HK-2 (cell line): ENCODE results near the gene CLIC1.

Experiments used
- DNase-seq: peaks from one replicate; pipeline ENCODE4 v3.0.0-alpha.2; 2018; ENCODE audit not compliant: unreplicated experiment

The CLIC1 gene

GRCh38 chr6:31768363-31769257 lies 32.3 kb upstream of the CLIC1 start:
- no peak for DNase-seq

GRCh38 chr6:31767096-31767645 lies 30.8 kb upstream of the CLIC1 start:
- DNase-seq = no peak

DNA sequence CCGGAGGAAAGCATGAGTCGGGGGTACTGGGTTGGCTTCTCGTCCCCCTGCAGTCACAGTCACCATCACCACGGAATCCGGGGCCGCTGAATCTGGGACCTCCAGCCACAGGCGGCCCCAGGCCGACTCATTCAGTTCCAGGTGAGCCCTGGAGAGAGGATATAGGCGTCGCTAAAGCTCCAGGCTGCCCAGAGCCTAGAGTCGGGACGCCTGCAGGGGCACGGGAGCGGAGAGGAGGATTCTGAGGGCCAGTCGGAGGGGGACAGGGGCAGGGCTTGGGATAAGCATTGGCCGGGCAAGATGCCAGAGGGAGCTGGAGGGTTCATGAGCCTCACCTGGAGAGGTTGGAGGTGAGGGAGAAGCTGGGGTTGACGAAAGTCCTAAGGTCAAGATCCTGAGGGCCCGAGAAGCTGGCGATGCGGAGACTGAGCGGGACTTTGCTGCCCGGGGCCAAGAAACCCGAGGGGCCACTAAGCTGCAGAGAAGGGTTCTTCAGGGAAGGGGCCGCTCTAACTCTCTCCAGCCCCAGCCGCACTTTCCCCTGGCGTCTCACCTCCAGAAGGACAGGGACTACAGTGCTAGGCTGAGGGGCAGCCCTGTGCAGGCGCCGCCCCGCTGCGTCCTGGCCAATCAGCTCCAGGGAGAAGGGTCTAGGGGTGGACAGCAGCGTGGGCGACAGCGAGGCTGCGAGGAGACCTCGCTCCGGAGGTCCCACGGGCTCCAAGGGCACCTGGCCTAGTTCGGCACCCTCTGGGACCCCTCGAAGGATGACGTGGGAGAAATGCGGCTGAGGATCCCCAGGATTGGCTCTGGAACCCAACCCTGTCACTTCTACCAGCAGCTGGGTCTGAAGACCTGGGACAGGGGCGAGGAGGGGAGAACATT lies 29.8 kb upstream of the CLIC1 start:
- no peak for DNase-seq

DNA sequence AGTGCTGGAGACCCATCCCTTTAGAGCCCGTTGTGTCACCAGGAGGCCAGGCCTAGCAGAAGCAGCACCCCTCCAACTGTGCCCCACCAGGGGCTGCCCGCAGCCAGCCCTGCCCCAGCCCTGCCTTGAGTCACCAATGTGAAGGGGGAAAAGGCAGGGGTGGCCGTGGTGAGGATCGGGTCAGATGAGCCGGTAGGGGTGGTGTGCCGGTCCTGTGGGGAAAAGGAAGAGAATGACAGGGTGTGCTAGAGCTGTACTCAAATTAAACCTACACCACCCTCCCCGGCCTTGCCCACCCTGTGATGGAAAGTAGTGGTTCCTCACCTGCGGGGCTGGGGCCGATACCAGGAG lies 29.2 kb upstream of the CLIC1 start:
- no peak for DNase-seq

DNA sequence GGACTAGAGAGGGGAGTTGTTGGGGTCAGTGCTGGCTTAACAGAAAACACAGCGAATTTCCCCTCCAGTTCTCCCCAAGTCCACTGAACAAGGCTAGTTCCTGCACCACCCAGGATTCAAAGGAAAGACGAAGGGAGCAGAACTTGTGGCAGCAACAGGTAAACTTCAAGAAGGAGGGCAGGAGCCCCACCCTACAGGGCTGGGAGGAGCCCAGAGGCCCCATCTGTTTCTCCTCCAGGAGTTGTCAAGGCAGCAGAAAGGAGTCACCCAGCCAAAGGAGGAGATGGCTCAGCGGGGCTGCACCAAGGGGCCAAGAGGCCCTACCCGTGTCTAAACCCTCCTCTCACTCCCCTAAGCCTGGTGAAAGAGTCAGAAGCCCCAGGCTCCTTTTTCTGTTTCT lies 27.9 kb upstream of the CLIC1 start:
- DNase-seq = no peak

DNA sequence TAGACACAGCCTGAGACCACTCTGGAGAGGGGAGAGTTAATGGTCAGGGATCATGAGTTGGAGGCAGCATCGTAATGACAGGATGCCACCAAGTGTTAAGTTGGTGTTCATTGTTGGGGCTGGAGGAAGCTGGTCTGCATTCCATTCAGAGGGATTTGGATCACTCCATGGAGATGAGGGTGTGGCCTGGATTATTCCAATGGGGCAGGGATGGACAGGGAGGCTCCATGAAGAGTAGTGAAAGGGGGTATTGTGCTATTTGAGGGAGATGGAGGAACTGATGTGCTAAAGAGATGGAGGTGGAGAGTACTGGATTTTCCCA lies 27.2 kb upstream of the CLIC1 start:
- no peak for DNase-seq

GRCh38 chr6:31762878-31763618 lies 26.7 kb upstream of the CLIC1 start:
- no peak for DNase-seq

- DNase-seq = no peak
Measured at GRCh38 chr6:31762356-31762755, 26.0 kb upstream of the CLIC1 start, which contains the start of gene SAPCD1. SAPCD1 (plus strand) TSS chr6:31762656; CDS start chr6:31763055, 399 bp downstream.

- no peak for DNase-seq
Measured at GRCh38 chr6:31761343-31761742, 25.0 kb upstream of the CLIC1 start.

DNA sequence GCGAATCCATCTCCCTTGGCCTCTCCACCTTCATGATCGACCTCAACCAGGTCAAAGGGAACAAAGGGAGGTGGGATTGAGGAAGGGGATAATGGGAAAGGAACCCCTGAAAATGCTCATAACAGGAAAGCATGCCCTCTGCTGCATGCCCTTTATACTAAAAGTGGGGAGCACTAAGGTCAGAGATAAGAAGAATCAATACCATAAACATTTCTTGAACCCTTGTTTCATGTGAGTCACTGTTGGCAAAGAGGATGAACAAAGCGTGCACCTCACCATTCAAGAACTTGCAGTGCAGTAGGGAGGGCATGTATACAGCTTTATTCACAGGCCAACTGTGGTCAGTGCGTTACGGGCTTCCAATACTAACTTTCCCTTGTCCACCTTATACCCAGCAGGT lies 24.5 kb upstream of the CLIC1 start:
- DNase-seq = no peak

- no peak for DNase-seq
Measured at GRCh38 chr6:31758281-31758680, 22.0 kb upstream of the CLIC1 start.

DNA sequence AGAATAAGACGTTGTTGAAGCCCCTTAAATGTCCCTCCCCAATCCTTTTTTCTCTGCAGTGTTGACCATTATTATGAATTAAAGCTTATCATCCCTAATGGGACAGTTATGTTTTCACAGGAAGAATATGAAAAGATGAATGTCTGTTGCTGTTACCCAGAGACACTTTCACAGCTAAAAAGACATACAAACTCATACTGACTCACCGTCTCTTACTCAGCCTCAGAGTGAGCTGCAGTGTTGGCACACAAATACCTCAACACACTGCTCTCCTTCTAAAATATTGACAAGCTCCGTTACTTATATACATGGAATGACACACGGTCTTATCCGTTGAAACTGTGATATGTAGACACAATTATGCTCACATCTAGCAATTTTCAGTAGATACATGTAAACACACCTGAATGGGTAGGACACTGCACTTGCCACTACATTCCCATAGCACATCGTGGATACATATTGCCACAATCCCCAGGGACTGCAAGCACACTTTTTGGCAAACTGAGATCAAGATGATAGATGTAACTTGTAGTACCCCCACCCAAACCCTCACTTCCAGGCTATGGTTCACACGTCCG lies 16.5 kb upstream of the CLIC1 start:
- DNase-seq = no peak

- DNase-seq = no peak
Measured at GRCh38 chr6:31750411-31751022, 14.2 kb upstream of the CLIC1 start.

GRCh38 chr6:31749301-31750036 lies 13.1 kb upstream of the CLIC1 start:
- DNase-seq = no peak

- no peak for DNase-seq
Measured at GRCh38 chr6:31744422-31744821, 8.1 kb upstream of the CLIC1 start.

DNA sequence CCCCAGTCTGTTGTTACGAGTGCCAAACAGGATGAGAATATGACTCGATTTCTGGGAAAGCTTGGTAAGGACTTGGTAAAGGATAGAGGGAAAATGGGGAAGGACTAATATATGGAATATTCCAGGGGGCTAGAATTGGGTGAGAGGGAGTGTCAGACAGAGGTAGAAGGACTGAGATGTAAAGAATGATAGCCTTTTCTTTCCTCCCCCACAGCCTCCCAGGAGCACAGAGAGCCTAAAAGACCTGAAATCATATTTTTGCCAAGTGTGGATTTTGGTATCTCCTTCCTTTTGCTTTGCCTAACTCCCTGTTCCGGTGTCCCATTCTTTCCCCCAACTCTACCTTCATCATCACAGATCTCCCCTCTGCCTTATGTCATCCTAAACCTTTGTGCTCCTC lies 6.6 kb upstream of the CLIC1 start:
- DNase-seq = no peak

- DNase-seq = no peak
Measured at GRCh38 chr6:31741815-31742214, 5.5 kb upstream of the CLIC1 start.

DNA sequence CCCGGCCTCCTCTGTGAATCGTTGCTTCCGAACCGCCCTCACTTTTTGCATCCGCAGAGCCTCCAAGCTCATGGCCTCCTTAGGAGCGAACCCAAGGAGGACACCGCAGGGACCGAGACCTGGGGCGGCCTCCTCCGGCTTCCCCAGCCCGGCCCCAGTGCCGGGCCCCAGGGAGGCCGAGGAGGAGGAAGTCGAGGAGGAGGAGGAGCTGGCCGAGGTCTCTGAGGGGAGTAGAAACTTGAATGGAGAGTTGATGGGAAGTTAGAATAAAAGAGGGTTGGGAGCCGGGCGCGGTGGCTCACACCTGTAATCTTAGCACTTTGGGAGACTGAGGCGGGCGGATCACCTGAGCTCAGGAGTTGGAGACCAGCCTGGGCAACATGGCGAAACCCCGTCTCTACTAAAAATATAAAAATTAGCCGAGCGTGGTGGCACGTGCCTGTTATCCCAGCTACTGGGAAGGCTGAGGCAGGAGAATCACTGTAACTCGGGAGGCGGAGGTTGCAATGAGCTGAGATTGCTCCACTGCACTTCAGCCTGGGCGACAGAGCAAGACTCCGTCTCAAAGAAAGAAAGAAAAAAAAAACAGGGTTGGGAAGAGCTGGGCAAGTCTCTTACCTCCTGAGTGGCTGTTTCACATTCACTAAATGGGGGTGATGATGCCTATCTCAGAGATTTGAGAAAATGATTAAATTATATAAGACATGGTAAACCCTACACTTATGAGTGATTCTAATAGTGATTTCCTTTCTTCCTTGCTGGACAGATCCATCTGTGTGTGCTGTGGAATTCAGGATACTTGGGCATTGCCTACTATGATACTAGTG lies 4.3 kb upstream of the CLIC1 start:
- peak; percentile 41 for DNase-seq

DNA sequence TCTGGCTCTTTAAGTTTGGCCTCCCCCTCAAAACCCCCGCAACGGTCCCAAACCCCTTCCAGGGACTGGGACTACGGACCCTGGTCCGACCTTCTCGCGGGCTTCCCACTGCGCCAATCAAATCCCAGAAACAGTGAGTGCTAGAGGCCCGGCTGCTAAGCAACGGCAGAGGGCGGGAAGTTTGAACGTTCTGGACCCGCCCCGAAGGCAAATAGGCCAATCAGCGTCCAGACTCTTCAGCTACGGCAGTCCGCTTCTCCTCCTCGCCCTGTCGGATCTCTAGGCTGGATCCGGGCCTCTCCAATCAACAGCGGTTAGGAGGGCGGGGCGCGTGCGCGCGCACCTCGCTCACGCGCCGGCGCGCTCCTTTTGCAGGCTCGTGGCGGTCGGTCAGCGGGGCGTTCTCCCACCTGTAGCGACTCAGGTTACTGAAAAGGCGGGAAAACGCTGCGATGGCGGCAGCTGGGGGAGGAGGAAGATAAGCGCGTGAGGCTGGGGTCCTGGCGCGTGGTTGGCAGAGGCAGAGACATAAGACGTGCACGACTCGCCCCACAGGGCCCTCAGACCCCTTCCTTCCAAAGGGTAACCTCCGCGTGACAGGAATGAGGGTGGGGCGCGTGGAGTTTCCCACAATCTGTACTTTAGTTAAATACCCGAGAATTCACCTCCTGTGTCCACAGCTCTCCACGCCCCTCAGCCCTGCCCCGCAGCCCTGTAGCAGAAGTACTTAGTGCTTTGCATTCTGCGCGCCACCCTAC lies 3.5 kb upstream of the CLIC1 start, which contains the start of gene MSH5:
TSS of gene MSH5 (plus strand) at position 367 of the 758 bp plus-strand sequence. CDS start 462 bp downstream, outside the sequence.
- peak; percentile 99 for DNase-seq
